ENCODE measurements around the gene KANSL1.

The KANSL1 gene

DNA sequence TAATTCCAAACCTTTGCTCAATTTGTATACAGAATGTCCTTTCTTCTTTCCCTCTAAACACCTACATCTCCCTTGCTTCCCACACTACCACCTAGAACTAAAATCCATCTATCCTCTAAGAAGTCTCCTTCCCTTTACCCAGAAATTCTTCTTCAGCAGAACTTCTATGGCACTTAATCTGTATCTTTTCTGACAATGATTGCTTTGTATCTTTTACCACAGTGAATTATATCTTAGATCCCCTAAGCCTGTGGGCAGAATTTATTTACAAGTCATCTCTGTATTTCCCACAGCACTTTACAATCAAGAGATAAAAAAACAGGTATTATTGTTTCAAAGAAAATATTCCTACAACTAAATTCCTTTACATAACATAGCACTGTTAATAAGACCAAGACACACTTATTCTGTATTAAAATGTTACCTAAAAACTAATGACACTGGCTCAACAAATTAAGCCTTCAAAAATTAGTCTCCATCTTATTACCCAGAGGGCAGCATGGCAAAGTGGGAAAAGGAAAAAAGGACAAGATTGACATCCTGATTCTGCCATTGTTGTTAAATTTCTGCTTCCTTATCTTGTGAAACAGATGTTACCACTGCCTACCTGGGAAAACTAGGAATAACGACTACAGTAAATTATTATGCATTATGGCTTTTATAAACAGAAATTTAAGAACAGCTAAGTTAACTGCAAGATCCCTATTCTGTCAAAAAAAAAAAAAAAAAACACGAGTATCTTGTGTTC, 42.8 kb downstream of the KANSL1 start:
- no peak for DNase-seq (ENCODE audit: low spot score)
- TF ChIP-seq, protein P1, sequence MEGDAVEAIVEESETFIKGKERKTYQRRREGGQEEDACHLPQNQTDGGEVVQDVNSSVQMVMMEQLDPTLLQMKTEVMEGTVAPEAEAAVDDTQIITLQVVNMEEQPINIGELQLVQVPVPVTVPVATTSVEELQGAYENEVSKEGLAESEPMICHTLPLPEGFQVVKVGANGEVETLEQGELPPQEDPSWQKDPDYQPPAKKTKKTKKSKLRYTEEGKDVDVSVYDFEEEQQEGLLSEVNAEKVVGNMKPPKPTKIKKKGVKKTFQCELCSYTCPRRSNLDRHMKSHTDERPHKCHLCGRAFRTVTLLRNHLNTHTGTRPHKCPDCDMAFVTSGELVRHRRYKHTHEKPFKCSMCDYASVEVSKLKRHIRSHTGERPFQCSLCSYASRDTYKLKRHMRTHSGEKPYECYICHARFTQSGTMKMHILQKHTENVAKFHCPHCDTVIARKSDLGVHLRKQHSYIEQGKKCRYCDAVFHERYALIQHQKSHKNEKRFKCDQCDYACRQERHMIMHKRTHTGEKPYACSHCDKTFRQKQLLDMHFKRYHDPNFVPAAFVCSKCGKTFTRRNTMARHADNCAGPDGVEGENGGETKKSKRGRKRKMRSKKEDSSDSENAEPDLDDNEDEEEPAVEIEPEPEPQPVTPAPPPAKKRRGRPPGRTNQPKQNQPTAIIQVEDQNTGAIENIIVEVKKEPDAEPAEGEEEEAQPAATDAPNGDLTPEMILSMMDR (IDR thresholded peaks at IDR 0.05; ENCODE audit: extremely low read depth, missing control alignments), result no peak

DNA sequence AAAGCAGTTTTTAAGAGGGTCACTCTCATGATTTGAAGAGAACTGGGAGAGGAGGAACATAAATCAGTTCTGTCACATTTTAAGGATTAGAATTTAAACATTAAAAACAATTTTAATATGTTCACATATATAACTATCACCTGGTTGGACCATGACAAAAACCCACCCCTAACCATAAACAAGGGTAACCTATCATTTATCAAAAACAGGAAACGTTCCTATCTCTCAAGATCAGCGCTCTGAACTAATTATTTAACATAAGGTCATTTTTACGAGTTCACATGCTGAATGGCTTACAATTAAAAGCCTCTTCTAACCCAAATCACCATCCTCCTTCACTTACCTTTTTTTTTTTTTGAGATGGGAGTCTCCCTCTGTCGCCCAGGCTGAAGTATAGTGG, 45.0 kb downstream of the KANSL1 start:
- no peak for DNase-seq (ENCODE audit: low spot score)
- TF ChIP-seq, protein P1 (IDR thresholded peaks at IDR 0.05; ENCODE audit: extremely low read depth, missing control alignments), result no peak

DNA sequence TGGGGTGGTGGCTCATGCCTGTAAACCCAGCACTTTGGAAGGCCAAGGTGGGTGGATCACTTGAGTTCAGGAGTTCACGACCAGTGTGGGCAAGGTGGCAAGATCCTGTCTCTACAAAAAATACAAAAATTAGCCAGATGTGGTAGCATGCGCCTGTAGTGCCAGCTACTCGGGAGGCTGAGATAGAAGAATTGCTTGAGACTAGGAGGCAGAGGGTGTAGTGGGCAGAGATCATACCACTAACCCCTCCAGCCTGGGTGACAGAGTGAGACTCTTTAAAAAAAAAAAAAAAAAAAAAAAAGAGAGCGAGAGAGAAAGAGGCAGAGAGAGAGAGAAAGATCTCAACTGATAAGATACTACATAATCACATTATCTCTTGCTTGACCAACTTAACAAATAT, 45.9 kb downstream of the KANSL1 start:
- no peak for DNase-seq (ENCODE audit: low spot score)
- TF ChIP-seq, protein P1 (IDR thresholded peaks at IDR 0.05; ENCODE audit: extremely low read depth, missing control alignments), result no peak

DNA sequence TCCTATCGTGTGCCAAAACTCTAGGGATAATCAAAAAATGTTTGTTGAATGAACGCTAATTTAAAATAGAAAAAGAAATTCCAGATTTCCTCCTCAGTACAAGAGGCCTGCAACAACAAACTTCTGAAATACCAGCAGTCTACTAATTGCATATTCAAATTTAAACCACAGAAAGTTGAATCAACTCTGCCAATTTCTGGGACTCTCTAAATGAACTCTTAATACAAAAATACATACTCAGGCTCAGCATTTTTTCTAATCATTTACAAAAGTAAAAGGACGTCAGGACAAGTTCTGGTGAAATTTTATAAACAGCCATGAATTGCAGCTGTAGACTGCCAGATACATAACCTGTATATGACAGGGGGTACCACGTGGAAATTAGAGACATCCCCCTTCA, 49.0 kb downstream of the KANSL1 start:
- DNase-seq (ENCODE audit: low spot score), result no peak
- TF ChIP-seq, protein P1 (IDR thresholded peaks at IDR 0.05; ENCODE audit: extremely low read depth, missing control alignments), result no peak

DNA sequence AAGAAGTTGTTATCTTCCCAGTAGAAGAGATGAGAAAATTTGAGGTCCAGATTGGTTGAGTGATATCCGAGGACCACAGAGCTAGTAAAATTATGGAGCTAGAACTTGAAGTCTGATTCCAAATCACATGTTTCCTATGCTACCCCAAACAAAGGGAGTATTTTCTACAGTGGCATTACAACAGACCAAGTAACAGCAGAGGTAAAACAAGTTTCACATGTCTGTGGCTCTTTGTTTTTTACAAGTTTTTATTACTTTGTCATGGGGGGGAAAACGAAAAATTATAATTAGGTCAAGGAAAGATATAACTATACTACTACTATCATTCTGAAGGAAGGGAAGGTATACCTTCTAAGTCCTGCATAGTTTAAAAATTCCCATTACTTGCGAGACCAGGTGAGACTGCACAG, 49.4 kb downstream of the KANSL1 start:
- TF ChIP-seq, protein P1 (IDR thresholded peaks at IDR 0.05; ENCODE audit: extremely low read depth, missing control alignments), result no peak
- DNase-seq (ENCODE audit: low spot score), result no peak

DNA sequence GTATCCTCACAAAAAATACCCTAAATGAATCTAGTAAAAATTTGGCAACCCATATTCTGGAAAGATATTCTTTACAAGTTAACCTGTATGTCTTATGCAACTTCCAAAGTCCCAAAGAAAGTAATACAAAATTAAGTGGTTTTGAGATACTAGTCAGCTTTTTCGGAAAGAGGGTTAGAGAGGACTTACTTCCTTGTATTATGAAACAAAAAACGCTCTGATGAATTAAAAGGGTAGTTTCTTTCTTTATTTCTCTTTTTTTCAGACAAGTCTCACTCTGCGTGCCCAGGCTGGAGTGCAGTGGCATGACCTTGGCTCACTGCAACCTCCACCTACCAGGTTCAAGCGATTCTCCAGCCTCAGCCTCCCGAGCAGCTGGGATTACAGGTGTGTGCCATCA, 51.6 kb downstream of the KANSL1 start:
- no peak for DNase-seq (ENCODE audit: low spot score)
- TF ChIP-seq, protein P1 (IDR thresholded peaks at IDR 0.05; ENCODE audit: extremely low read depth, missing control alignments), result no peak

DNA sequence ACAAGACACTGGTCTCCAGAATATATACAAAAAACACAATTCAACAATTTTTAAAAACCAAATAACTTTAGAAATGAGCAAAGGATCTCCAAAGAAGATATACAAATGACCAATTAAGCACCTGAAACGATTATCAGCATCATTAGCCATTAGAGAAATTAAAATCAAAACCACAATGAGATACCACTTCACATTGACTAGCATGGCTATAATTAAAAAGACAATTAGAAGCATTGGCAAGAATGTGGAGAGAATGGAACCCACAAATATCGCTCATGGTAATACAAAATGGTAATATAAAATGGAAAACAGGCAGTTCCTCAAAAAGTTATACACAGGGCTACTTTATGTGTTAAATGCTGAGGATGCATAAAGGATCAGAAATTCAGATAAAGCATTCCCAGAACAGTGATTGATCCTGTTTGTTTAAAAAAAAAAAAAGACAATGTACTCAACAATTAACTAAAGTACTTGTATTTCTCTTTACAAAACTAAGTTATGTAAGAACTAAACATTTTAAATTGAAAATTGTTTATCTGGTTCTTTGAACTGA, 52.5 kb downstream of the KANSL1 start:
- no peak for DNase-seq (ENCODE audit: low spot score)
- TF ChIP-seq, protein P1 (IDR thresholded peaks at IDR 0.05; ENCODE audit: extremely low read depth, missing control alignments), result no peak

Data from GM20000 (cell line).